Measurements from ENCODE around the gene NMNAT3. TPM values are rescaled to one million over a fixed set of nuclear protein-coding genes. Genes with fewer than 3 reads are reported as not detected.
A peak's percentile ranks its signal among the peaks of the same experiment; 100 is the strongest.

NMNAT3 gene
- total RNA-seq, 4 donors from 2014 or later = 10.3 to 16.5 (median 12.6) TPM

DNA sequence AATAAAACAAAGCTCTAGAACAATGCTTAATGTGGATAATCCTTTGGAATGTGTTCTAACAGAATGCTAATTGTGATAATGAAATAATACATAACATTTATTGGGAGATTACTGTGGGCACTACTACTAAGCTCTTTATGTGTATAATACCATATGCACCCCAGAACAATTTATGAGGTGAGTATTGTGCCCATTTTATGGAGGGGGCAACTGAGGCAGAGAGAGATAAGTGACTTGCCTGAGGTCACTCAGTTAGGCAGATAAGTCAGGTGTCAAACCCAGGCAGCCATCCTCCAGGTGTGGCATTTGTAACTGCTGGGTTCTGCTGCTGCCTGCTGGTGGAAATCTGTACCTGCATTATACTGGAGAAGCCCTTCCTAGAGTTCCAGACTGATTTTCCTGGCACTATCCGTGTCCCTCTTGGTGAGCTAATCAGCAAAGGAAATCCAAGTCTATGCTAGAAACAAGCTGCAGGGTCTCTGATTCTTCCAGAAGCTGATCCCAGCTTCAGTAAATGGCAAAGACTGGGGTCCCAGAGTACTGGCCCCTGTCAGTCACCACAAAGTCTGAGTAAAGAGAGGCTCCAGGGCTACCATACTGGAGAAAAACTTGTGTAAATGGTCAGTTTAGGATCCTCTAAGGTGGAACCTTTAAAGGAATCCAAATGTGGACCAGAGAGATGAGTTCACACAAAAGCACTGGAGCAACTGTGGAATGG, 115.7 kb downstream of the NMNAT3 start:
- Histone ChIP-seq H3K4me1 (no peaks in the 10 kb centered on the region), H3K4me3 (replicated peaks in 1 of 3) (no peak overlapping the region), H3K27me3 (no peaks in the 10 kb centered on the region), H3K9me3 (no peaks in the 10 kb centered on the region), H3K36me3 (no peaks in the 10 kb centered on the region), H3K27ac (no peak overlapping the region)
- peak; percentile 36 to 37 for DNase-seq
- TF ChIP-seq POLR2A (IDR thresholded peaks at IDR 0.05) = no peak
- peak in 5 of 6 experiments; percentile 28 to 78 (median 54) for TF ChIP-seq CTCF (IDR thresholded peaks at IDR 0.05)
- intact Hi-C loops (cut with DNase I) = loop anchor here (5.0 kb wide), 1 partner anchor 135 kb away; no protein-coding TSS in a partner anchor
- 38 to 44% methylated on average over 1 of the region's 1 CpG for WGBS, 2 donors

GRCh38 chr3:139561255-139561817, 116.4 kb downstream of the NMNAT3 start:
- TF ChIP-seq CTCF (IDR thresholded peaks at IDR 0.05) = no peak
- 80 to 88% methylated on average over 7 of the region's 7 CpGs for WGBS, 2 donors
- no peaks in the 10 kb centered on the region for H3K36me3 ChIP-seq
- no peaks in the 10 kb centered on the region for H3K4me1 ChIP-seq
- intact Hi-C loops (cut with DNase I) = loop anchor here (5.0 kb wide), 1 partner anchor 134 kb away; no protein-coding TSS in a partner anchor
- no peak overlapping the region for H3K27ac ChIP-seq
- H3K9me3 ChIP-seq = no peaks in the 10 kb centered on the region
- no peak overlapping the region for H3K4me3 ChIP-seq (replicated peaks in 1 of 3)
- no peaks in the 10 kb centered on the region for H3K27me3 ChIP-seq
- no peak for DNase-seq

DNA sequence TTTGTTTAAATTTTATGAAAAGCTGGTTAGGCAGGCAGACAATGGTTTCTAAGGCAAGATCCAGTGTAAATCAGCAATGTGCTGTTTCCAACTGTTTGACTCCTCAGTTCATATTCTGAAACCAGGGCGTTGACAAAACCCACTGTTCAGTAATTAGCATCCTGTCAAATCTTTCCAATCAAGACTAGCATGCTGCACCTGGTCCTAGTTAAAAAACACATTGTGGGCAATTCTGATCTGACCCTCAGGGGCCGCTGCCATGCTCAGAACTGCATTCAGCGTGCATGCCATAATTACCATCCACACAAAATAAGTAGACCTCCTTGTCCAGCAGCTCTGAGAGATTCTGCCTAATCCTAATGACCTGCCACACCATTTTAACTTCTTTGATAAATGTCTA, 117.4 kb downstream of the NMNAT3 start:
- no peak overlapping the region for H3K27ac ChIP-seq
- no peaks in the 10 kb centered on the region for H3K9me3 ChIP-seq
- no peaks in the 10 kb centered on the region for H3K27me3 ChIP-seq
- no peak for DNase-seq
- H3K4me3 ChIP-seq (replicated peaks in 1 of 3) = no peak overlapping the region
- TF ChIP-seq CTCF (IDR thresholded peaks at IDR 0.05) = no peak
- no peak for TF ChIP-seq POLR2A (IDR thresholded peaks at IDR 0.05)
- H3K4me1 ChIP-seq = no peaks in the 10 kb centered on the region
- intact Hi-C loops (cut with DNase I) = loop anchor here (5.0 kb wide), 1 partner anchor 133 kb away; no protein-coding TSS in a partner anchor
- WGBS, 2 donors = 88 to 95% methylated on average over 3 of the region's 3 CpGs
- H3K36me3 ChIP-seq = no peaks in the 10 kb centered on the region

DNA sequence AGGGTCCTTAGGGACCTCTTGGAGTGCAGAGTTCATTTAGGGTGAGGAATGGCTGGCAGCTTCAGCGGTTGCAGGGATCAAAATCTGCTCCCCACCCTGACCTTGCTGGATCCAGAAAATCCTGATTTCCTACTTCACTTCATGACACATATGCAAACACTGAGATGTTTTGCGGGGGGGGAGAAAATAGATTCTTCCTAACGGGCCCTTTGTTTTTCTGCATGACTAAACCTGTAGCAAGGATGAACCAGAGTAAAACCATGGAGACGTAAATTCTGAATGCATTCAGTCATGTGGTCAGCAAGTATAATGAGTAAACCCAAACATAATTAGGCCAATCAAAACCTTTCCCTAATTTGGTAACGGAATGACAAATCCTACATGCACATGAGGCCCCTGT, 118.2 kb downstream of the NMNAT3 start:
- H3K27me3 ChIP-seq = no peaks in the 10 kb centered on the region
- no peaks in the 10 kb centered on the region for H3K36me3 ChIP-seq
- DNase-seq = no peak
- TF ChIP-seq POLR2A (IDR thresholded peaks at IDR 0.05) (no peak), CTCF (IDR thresholded peaks at IDR 0.05) (no peak)
- whole genome bisulfite sequencing, 2 donors = 49 to 64% methylated on average over 5 of the region's 5 CpGs
- H3K4me3 ChIP-seq (replicated peaks in 1 of 3) = no peak overlapping the region
- H3K4me1 ChIP-seq = no peaks in the 10 kb centered on the region
- H3K9me3 ChIP-seq = no peaks in the 10 kb centered on the region
- no peak overlapping the region for H3K27ac ChIP-seq
- intact Hi-C loops (cut with DNase I) = no loop called here

Data from thyroid gland (tissue), 4 donors.